H1 (cell line): ENCODE measurements around the gene UGT1A8.

ENCODE experiments used
- CHD2 ChIP-seq: IDR thresholded peaks from 2 replicates; pipeline ENCODE4 v1.6.1; 2012; ENCODE audit warnings: low read length, improper control_type of control experiment
- CTCF ChIP-seq, 3 experiments: IDR thresholded peaks; 1 replicate in 2 of 3; 2 replicates in 1 of 3; pipeline versions ENCODE4 v1.5.1 to v1.6.1; 2011; ENCODE audit warnings: low read length in 3 of 3, mild to moderate bottlenecking in 3 of 3, inconsistent platforms in 2 of 3, low read depth in 1 of 3, moderate library complexity in 1 of 3; ENCODE audit not compliant: insufficient read depth in 1 of 3; ENCODE audit errors: control extremely low read depth in 1 of 3
- TBP ChIP-seq: IDR thresholded peaks from 2 replicates; pipeline ENCODE4 v1.6.1; 2011; ENCODE audit warnings: low read depth, low read length, improper control_type of control experiment

GRCh38 chr2:233813236-233814055, 196.0 kb downstream of the UGT1A8 start:
- TF ChIP-seq TBP (no peak), CTCF (IDR thresholded peaks at IDR 0.05; ENCODE audit: control extremely low read depth in 1 of 3, insufficient read depth in 1 of 3, low read depth in 1 of 3, low read length in 3 of 3) (no peak), CHD2 (no peak)
